Ishikawa (cell line): ENCODE data around the gene PPP1R1C.

ENCODE experiments used
- CEBPB ChIP-seq: IDR thresholded peaks from 2 replicates; pipeline ENCODE4 v1.6.1; 2012
- CREB1 ChIP-seq: IDR thresholded peaks from 2 replicates; pipeline ENCODE4 v1.6.1; 2012; ENCODE audit warnings: low read depth
- TAF1 ChIP-seq: IDR thresholded peaks from 2 replicates; pipeline ENCODE4 v1.6.1; 2012; ENCODE audit warnings: low read depth, mild to moderate bottlenecking
- TCF12 ChIP-seq: IDR thresholded peaks from 2 replicates; pipeline ENCODE4 v1.6.1; 2012; ENCODE audit warnings: low read depth
- YY1 ChIP-seq: IDR thresholded peaks from 2 replicates; pipeline ENCODE4 v1.6.1; 2012; ENCODE audit warnings: low read depth
- TF ChIP-seq, protein P1 (sequence below): IDR thresholded peaks from 2 replicates; pipeline ENCODE4 v1.6.1; 2012
- TF ChIP-seq, protein P2 (sequence below): IDR thresholded peaks from 2 replicates; pipeline ENCODE4 v1.6.1; 2012

DNA sequence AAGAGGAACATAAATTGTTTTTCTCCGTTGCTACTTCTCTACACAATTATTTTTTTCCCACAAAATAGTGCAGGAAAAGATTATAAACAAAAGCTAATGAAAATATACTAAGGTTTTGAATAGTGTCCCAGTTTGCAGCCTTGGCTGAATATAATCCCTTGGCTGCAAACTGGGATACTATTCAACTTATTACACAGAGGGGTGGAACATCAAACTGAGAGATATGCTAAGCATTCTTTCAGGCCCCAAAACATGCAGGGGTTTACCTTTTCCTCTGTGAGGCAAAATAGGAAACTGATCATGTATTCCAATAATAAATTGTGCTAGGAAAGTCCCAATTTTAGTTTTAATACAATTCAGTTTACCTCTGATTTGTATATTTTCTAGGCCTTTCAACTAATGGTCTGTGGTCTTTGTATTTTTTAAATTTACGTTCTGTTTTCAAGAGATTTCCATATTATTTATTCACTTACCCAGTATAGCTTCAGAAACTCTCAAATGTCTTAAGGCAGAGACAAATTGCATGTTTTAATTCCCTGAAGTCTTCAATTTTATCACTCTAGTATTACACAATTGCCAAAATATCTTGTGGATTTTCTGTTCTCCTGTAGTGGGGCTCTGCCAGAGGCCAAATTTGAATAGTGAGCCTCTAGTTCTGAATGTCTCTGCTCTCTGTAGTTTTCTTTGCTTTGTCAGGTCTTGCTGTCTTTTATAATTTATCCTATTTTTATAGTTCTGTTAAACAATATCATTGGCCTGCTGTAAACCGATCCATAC, 63.9 kb downstream of the PPP1R1C start:
- no peak for TF ChIP-seq CREB1
- TF ChIP-seq, protein P1, sequence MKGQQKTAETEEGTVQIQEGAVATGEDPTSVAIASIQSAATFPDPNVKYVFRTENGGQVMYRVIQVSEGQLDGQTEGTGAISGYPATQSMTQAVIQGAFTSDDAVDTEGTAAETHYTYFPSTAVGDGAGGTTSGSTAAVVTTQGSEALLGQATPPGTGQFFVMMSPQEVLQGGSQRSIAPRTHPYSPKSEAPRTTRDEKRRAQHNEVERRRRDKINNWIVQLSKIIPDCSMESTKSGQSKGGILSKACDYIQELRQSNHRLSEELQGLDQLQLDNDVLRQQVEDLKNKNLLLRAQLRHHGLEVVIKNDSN: no peak
- TF ChIP-seq, protein P2, sequence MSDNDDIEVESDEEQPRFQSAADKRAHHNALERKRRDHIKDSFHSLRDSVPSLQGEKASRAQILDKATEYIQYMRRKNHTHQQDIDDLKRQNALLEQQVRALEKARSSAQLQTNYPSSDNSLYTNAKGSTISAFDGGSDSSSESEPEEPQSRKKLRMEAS: no peak
- TF ChIP-seq TCF12: no peak
- TF ChIP-seq CEBPB: no peak
- no peak for TF ChIP-seq TAF1
- no peak for TF ChIP-seq YY1
